Neutrophil (primary cell): Measurements from ENCODE around the gene DNAJC13.

Source experiments
- H3K27ac ChIP-seq: fragments of 200-600 bp; sonication (generic); 2 replicates; pipeline ENCODE4 v1.5.1; 2016; ENCODE audit warnings: mild to moderate bottlenecking, moderate library complexity
- H3K27me3 ChIP-seq: fragments of 200-600 bp; sonication (generic); 2 replicates; pipeline ENCODE4 v1.6.0; 2016; ENCODE audit warnings: mild to moderate bottlenecking
- H3K36me3 ChIP-seq: fragments of 200-600 bp; sonication (generic); 2 replicates; pipeline ENCODE4 v1.5.1; 2017
- H3K4me1 ChIP-seq, 2 experiments: fragments of 200-600 bp in 1 of 2; sonication (generic) in 1 of 2; 1 replicate in 1 of 2; 2 replicates in 1 of 2; pipeline versions ENCODE4 v1.5.1 to v1.6.1; 2013 to 2016; ENCODE audit warnings: low read depth in 1 of 2, low read length in 1 of 2, mild to moderate bottlenecking in 1 of 2, moderate library complexity in 1 of 2; ENCODE audit not compliant: control insufficient read depth in 1 of 2, insufficient read depth in 1 of 2
- H3K4me3 ChIP-seq, 2 experiments: fragments of 200-600 bp in 1 of 2; sonication (generic) in 1 of 2; 1 replicate in 1 of 2; 2 replicates in 1 of 2; pipeline ENCODE4 v1.5.1; 2013 to 2016; ENCODE audit warnings: low read depth in 1 of 2, low read length in 1 of 2, mild to moderate bottlenecking in 1 of 2, moderate library complexity in 1 of 2
- H3K9me3 ChIP-seq: fragments of 200-600 bp; sonication (generic); 2 replicates; pipeline ENCODE4 v1.5.1; 2016
- CTCF ChIP-seq: fragments of 200-600 bp; sonication (generic); IDR thresholded peaks from 2 replicates; pipeline ENCODE4 v1.5.1; 2016; ENCODE audit warnings: antibody characterized with exemption

The DNAJC13 gene

GRCh38 chr3:132507657-132508056 lies 90.4 kb downstream of the DNAJC13 start:
- Histone ChIP-seq H3K27me3 (no peaks in the 10 kb centered on the region), H3K9me3 (no peaks in the 10 kb centered on the region), H3K4me3 (no peak overlapping the region), H3K27ac (no peak overlapping the region), H3K4me1 (no peaks in the 10 kb centered on the region), H3K36me3 (peaks cover 98% of the 10 kb centered on the region)
- TF ChIP-seq CTCF, result no peak

DNA sequence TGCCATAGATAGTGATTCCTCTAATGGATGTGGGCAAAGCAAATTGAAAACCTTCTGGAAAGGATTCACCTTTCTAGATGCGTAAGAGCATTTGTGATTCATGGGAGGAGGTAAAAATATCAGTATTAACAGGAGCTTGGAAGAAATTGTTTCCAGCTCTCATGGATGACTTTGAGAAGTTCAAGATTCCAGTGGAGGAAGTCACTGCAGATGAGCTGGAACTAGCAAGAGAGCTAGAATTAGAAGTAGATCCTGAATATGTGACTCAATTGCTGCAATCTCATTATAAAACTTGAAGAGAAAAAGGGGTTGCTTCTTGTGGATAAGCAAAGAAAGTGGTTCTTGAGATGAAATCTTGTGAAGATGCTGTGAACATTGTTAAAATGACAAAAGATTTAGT lies 91.8 kb downstream of the DNAJC13 start:
- no peaks in the 10 kb centered on the region for H3K4me1 ChIP-seq
- no peaks in the 10 kb centered on the region for H3K27me3 ChIP-seq
- H3K27ac ChIP-seq, result no peak overlapping the region
- peaks cover 99% of the 10 kb centered on the region for H3K36me3 ChIP-seq
- no peak overlapping the region for H3K4me3 ChIP-seq
- no peaks in the 10 kb centered on the region for H3K9me3 ChIP-seq
- no peak for TF ChIP-seq CTCF

GRCh38 chr3:132509506-132509905 lies 92.2 kb downstream of the DNAJC13 start:
- Histone ChIP-seq H3K27me3 (no peaks in the 10 kb centered on the region), H3K4me3 (no peak overlapping the region), H3K36me3 (peaks cover 99% of the 10 kb centered on the region), H3K9me3 (no peaks in the 10 kb centered on the region), H3K27ac (no peak overlapping the region), H3K4me1 (no peaks in the 10 kb centered on the region)
- no peak for TF ChIP-seq CTCF

DNA sequence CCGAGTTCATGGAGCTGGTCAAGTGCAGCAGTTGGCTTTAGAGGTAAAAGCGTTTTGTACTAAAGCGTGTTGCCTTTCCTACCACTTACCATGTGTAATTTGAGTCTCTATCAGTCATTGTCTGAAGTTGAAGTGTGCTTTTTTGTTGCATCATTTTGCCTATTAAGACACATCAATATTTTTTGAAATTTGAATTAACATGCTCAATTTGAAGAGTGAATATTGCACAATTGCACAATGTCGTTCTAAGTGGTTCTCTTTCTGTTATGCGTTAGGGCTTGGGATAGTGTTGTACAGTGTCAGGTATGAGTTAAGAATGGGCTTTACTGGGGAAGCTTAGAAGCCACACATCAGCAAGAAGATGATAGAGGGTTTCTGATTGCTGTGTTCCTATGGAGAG lies 95.8 kb downstream of the DNAJC13 start:
- Histone ChIP-seq H3K4me1 (no peaks in the 10 kb centered on the region), H3K4me3 (no peak overlapping the region), H3K27ac (no peak overlapping the region), H3K9me3 (no peaks in the 10 kb centered on the region), H3K27me3 (no peaks in the 10 kb centered on the region), H3K36me3 (peaks cover 100% of the 10 kb centered on the region)
- no peak for TF ChIP-seq CTCF

DNA sequence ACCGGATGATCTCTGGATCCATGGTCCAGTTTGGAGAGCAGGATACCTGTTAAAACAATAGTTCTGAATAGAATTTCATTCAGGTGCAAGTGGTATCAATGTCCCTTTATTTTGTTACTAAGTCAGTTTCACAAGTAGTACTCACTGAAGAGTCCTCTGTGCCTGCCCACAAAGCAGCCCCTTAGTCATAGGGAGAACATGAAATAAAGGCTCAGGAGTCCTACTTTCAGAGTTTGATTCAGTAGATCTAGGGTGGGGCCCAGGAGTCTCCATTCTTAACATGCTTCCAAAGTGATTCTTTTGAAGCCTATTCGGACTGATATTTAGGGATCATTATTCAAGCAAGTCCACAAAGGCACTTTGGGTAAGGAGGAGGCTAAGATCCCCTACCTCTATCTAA lies 100.0 kb downstream of the DNAJC13 start:
- no peak for TF ChIP-seq CTCF
- Histone ChIP-seq H3K27me3 (no peaks in the 10 kb centered on the region), H3K4me1 (no peaks in the 10 kb centered on the region), H3K36me3 (peaks cover 100% of the 10 kb centered on the region), H3K9me3 (no peaks in the 10 kb centered on the region), H3K4me3 (no peak overlapping the region), H3K27ac (no peak overlapping the region)

DNA sequence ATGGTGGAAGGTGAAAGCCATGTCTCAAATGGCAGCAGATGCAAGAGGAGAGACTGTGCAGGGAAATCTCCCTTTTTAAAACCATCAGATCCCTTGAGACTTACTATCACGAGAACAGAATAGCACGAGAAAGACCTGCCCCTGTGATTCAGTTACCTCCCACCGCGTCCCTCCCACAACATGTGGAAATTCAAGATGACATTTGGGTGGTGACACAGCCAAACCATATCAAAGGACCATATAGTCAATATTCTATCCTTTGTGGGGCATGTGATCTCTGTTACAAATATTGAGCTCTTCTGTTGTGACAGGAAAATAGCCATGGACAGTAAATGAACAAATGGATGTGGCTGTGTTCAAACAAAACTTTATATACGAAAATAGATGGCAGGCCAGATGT lies 102.6 kb downstream of the DNAJC13 start:
- TF ChIP-seq CTCF, result no peak
- H3K27ac ChIP-seq, result no peak overlapping the region
- peaks cover 100% of the 10 kb centered on the region for H3K36me3 ChIP-seq
- H3K4me1 ChIP-seq, result no peaks in the 10 kb centered on the region
- H3K9me3 ChIP-seq, result no peaks in the 10 kb centered on the region
- no peaks in the 10 kb centered on the region for H3K27me3 ChIP-seq
- H3K4me3 ChIP-seq, result no peak overlapping the region
